Loucy (cell line): ENCODE measurements around the gene RBKS.
A peak's percentile ranks its signal among the peaks of the same experiment; 100 is the strongest.

Experiments
- H2AFZ ChIP-seq: fragments of 200-600 bp; sonication (generic); 2 replicates; pipeline ENCODE4 v1.6.0; 2016; ENCODE audit warnings: antibody characterized with exemption, mild to moderate bottlenecking, low read length, moderate library complexity
- H3F3A ChIP-seq: fragments of 200-600 bp; 2 replicates; pipeline ENCODE4 v1.6.0; 2016; ENCODE audit warnings: antibody characterized with exemption, low read depth, mild to moderate bottlenecking
- H3K27me3 ChIP-seq: fragments of 200-600 bp; sonication (generic); 2 replicates; pipeline ENCODE4 v1.6.1; 2014; ENCODE audit warnings: low read length, mild to moderate bottlenecking; ENCODE audit not compliant: insufficient read depth, poor library complexity, severe bottlenecking
- H3K36me3 ChIP-seq: fragments of 200-600 bp; sonication (generic); 2 replicates; pipeline ENCODE4 v1.6.1; 2016; ENCODE audit warnings: low read length; ENCODE audit not compliant: insufficient read depth
- H3K4me1 ChIP-seq: fragments of 200-600 bp; sonication (generic); 2 replicates; pipeline ENCODE4 v1.5.1; 2014; ENCODE audit warnings: low read length, mild to moderate bottlenecking; ENCODE audit not compliant: insufficient read depth, poor library complexity, severe bottlenecking
- H3K4me2 ChIP-seq: fragments of 200-600 bp; sonication (generic); 2 replicates; pipeline ENCODE4 v1.6.0; 2014; ENCODE audit warnings: antibody characterized with exemption, low read length, low read depth, mild to moderate bottlenecking; ENCODE audit not compliant: poor library complexity, severe bottlenecking
- H3K4me3 ChIP-seq: fragments of 200-600 bp; sonication (generic); 2 replicates; pipeline ENCODE4 v1.5.1; 2014; ENCODE audit warnings: low read length, mild to moderate bottlenecking, mixed read lengths; ENCODE audit not compliant: poor library complexity, severe bottlenecking
- H3K79me2 ChIP-seq: fragments of 200-600 bp; sonication (generic); 2 replicates; pipeline ENCODE4 v1.6.1; 2014; ENCODE audit warnings: low read length; ENCODE audit not compliant: insufficient read depth
- H3K9ac ChIP-seq: fragments of 200-600 bp; sonication (generic); 2 replicates; pipeline ENCODE4 v1.6.0; 2014; ENCODE audit warnings: mild to moderate bottlenecking, low read depth, low read length, moderate library complexity; ENCODE audit not compliant: poor library complexity, severe bottlenecking
- H3K9me2 ChIP-seq: fragments of 200-600 bp; sonication (generic); replicated peaks from 2 replicates; pipeline ENCODE4 v1.6.1; 2016; ENCODE audit warnings: low read depth, low read length, mixed read lengths
- H3K9me3 ChIP-seq: fragments of 200-600 bp; sonication (generic); 2 replicates; pipeline ENCODE4 v1.6.1; 2014; ENCODE audit warnings: mild to moderate bottlenecking, antibody characterized with exemption, low read length, low read depth; ENCODE audit not compliant: insufficient read depth
- H4K20me1 ChIP-seq: fragments of 200-600 bp; sonication (generic); 2 replicates; pipeline ENCODE4 v1.6.0; 2014; ENCODE audit warnings: antibody characterized with exemption, low read length, mild to moderate bottlenecking; ENCODE audit not compliant: insufficient read depth, poor library complexity, severe bottlenecking
- EZH2phosphoT487 ChIP-seq: fragments of 200-600 bp; IDR thresholded peaks from 2 replicates; pipeline ENCODE4 v1.6.1; 2018; ENCODE audit warnings: antibody characterized with exemption, mild to moderate bottlenecking, moderate library complexity, borderline replicate concordance
- TF ChIP-seq, protein P1 (sequence below): fragments of 200-600 bp; sonication (generic); conservative IDR thresholded peaks from 2 replicates; pipeline ENCODE4 v1.5.1; 2014; ENCODE audit warnings: mild to moderate bottlenecking, antibody characterized with exemption, low read length

Gene RBKS

DNA sequence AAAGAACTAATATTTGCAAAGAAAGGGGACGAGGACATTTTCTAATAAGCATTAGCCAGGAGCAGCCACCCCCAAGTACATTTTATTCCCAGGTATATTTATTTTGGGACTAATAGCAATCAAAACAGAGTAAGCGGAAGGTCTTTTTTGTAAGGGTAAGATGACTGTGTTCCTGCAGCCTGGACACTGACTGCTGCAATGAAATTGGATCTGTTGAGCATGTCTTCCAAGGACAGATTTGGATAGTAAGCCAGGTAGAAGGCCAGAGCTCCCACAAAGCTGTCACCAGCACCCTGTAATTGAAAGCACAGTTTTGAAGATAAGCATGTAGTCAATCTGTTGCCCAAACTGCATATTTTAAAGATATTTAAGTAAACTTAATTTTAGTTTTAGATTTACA, 108.7 kb downstream of the RBKS start:
- Histone ChIP-seq H3K4me3 (no peak overlapping the region), H3K9ac (no peak overlapping the region), H2AFZ (no peak overlapping the region), H3K36me3 (peaks cover 12% of the 10 kb centered on the region; the same call in 1 of the 2 replicates), H3K4me1 (peaks cover 11% of the 10 kb centered on the region), H3K9me2 (no peaks in the 10 kb centered on the region), H3K27me3 (no peaks in the 10 kb centered on the region), H4K20me1 (no peaks in the 10 kb centered on the region), H3K79me2 (peaks cover 28% of the 10 kb centered on the region; the same call in 1 of the 2 replicates), H3K4me2 (no peak overlapping the region), H3K9me3 (no peaks in the 10 kb centered on the region), H3F3A (no peaks in the 10 kb centered on the region)
- no peak for TF ChIP-seq EZH2phosphoT487
- TF ChIP-seq, protein P1, sequence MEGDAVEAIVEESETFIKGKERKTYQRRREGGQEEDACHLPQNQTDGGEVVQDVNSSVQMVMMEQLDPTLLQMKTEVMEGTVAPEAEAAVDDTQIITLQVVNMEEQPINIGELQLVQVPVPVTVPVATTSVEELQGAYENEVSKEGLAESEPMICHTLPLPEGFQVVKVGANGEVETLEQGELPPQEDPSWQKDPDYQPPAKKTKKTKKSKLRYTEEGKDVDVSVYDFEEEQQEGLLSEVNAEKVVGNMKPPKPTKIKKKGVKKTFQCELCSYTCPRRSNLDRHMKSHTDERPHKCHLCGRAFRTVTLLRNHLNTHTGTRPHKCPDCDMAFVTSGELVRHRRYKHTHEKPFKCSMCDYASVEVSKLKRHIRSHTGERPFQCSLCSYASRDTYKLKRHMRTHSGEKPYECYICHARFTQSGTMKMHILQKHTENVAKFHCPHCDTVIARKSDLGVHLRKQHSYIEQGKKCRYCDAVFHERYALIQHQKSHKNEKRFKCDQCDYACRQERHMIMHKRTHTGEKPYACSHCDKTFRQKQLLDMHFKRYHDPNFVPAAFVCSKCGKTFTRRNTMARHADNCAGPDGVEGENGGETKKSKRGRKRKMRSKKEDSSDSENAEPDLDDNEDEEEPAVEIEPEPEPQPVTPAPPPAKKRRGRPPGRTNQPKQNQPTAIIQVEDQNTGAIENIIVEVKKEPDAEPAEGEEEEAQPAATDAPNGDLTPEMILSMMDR = no peak

DNA sequence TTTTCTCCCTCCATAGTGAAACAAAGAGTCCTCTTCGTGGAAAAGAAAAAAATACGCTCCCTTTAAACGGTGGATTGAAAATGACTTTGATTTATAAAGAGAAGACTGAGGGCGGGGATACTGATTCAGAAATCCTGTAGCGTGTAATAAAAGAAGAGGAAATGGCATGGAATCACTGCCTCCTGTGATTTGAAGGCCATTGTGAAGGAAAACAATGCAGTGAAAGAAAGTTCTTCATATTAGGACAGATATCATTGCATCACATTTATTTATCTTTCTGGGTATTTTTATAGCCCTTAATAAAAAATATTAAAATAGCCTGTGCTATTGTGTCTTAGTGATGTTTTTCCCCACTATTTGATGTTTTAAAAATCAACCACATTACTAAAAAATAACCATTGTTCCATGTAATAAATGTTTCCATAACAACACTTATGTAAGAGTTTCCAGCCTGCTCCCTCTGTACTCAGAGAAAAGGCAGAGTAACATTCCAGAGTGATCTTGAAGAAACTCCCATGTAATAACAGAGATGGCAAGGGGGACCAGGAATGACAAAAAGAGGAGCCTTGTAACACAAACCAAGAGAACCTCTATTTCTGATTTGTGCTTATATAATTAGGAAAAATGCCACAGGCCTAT, 110.7 kb downstream of the RBKS start:
- TF ChIP-seq, protein P1 = no peak
- TF ChIP-seq EZH2phosphoT487 = no peak
- H3K79me2 ChIP-seq = peaks cover 44% of the 10 kb centered on the region

DNA sequence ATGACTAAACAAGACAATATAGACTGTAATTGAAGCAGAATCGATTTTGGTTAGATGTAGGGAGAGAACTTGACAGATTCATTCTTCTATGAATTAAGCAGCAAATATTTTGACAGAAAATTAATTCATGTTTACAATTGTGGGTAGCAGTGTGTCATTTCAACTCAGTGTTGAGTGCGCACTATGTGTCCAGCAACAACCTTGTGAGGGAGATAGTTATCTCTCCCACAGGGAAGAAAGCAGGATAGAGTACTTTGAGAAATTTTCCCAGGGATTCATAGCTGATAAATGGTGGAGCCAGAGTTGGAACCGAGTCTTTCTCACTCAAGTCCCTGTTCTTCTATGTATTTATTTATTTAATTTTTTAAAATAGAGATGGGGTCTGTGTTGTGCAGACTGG, 113.5 kb downstream of the RBKS start:
- no peaks in the 10 kb centered on the region for H3K27me3 ChIP-seq
- peaks cover 12% of the 10 kb centered on the region; the same call in 1 of the 2 replicates for H3K36me3 ChIP-seq
- H3K79me2 ChIP-seq = peaks cover 73% of the 10 kb centered on the region
- TF ChIP-seq, protein P1 = no peak
- no peak for TF ChIP-seq EZH2phosphoT487
- no peaks in the 10 kb centered on the region for H3F3A ChIP-seq
- peaks cover 40% of the 10 kb centered on the region for H4K20me1 ChIP-seq
- no peak overlapping the region for H3K4me3 ChIP-seq
- peak overlapping the region; percentile 37 for H3K4me2 ChIP-seq
- H2AFZ ChIP-seq = no peak overlapping the region
- H3K9me3 ChIP-seq = no peaks in the 10 kb centered on the region
- peaks cover 43% of the 10 kb centered on the region for H3K4me1 ChIP-seq
- H3K9ac ChIP-seq = no peak overlapping the region
- H3K9me2 ChIP-seq = no peaks in the 10 kb centered on the region

More for the DNA sequence above, 110.7 kb downstream of the RBKS start:
- Histone ChIP-seq H3K4me2 (no peak overlapping the region), H3K27me3 (no peaks in the 10 kb centered on the region), H3K4me3 (no peak overlapping the region), H3K9ac (no peak overlapping the region), H3K9me3 (no peaks in the 10 kb centered on the region), H3K36me3 (peaks cover 12% of the 10 kb centered on the region; the same call in 1 of the 2 replicates), H3K4me1 (peaks cover 17% of the 10 kb centered on the region), H4K20me1 (peaks cover 17% of the 10 kb centered on the region), H3K9me2 (no peaks in the 10 kb centered on the region), H3F3A (no peaks in the 10 kb centered on the region), H2AFZ (no peak overlapping the region)
